NCI-H82 (cell line): ENCODE results near the gene LTC4S.
A peak's percentile ranks its signal among the peaks of the same experiment; 100 is the strongest.

Source experiments
- DNase-seq: peaks from one replicate; lab custom pipeline; 2025; lab: John Stamatoyannopoulos, UW

Gene LTC4S

DNA sequence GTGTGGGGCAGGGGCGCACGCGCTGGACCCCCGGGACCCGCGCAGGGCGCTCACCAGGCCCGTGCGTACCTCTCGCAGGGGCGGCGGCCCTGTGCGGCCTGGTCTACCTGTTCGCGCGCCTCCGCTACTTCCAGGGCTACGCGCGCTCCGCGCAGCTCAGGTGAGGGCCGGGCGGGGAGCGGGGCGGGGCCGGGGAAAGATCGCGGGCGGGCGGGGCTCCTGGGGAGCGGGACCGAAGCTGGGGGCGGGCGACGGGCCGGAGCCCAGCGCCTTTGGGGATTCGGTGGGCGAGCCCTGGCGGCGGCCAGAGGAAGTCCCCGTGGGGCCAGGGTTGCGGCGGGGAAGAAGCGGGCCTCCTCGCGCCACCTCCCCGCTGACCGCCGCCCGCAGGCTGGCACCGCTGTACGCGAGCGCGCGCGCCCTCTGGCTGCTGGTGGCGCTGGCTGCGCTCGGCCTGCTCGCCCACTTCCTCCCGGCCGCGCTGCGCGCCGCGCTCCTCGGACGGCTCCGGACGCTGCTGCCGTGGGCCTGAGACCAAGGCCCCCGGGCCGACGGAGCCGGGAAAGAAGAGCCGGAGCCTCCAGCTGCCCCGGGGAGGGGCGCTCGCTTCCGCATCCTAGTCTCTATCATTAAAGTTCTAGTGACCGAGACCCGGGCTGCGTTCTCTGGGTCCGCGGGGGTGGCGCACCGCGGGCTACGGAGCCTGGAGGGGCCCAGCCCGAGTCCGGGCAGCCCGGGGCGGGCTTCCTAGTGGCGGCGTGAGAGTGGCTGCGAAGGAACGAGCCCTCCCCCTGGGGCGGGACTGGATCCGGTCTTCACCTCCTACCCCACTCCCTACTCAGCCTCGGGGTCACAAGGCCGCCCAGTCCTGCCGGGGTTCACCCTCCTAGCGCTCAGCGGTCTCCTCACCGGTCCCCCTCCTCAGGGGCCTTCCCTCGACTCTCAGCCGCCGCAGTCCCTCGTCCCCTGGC, 2.4 kb downstream of the LTC4S start:
- peak; percentile 67 for DNase-seq

DNA sequence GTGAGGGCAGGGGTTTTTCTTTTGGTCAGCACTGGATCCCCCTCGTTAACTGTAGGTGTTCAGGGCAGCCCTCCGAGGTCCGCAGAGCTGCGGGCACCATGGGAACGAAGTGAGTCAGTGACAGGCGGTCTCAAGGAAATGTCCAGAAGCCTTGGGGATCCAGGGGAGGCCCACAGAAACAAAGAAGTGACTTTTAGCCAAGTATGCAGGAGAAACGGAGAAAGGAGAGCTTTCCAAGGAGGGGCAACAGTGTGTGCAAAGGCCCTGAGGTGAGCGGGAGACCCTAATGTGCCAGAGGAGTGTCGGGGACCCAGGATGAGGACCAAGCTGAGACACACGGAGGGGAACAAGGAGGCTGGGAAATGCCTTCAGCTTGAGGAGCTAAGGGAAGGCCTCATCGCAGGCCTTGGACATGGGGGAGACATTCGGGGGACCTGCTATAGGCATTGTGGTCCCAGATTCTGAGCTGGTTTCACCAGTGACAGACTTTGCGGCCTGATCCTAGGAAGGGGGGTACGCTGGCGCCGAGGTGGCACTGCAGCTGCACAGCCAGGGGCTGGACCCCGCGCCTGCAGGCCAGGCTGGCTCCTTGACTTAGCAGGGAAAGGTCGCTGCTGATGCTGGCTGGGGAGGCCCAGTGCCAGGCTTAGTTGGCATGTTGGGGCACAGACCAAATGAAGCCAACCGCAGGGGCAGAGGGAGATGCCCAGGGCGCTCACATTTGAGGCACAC, 3.3 kb downstream of the LTC4S start:
- no peak for DNase-seq

DNA sequence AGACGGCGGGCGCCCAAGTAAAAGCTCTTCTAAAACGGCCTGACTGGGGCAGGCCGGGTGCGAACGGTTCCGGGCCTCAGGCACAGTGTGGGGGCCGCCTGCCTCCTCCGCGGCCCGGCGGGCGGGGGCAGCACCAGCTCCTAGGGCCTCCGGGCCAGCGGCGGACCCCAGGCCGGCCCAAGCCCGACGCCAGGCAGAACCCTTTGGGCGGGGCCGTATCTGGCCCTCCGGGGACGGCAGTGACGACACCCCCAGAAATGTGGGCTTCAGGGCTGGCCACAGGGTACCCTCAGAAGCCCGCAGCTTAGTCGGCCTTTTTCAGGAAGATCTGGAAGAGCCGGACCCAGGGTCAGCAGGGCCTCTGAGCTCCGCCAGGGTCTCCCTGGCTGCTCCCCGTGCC, 4.0 kb downstream of the LTC4S start:
- DNase-seq, result no peak

DNA sequence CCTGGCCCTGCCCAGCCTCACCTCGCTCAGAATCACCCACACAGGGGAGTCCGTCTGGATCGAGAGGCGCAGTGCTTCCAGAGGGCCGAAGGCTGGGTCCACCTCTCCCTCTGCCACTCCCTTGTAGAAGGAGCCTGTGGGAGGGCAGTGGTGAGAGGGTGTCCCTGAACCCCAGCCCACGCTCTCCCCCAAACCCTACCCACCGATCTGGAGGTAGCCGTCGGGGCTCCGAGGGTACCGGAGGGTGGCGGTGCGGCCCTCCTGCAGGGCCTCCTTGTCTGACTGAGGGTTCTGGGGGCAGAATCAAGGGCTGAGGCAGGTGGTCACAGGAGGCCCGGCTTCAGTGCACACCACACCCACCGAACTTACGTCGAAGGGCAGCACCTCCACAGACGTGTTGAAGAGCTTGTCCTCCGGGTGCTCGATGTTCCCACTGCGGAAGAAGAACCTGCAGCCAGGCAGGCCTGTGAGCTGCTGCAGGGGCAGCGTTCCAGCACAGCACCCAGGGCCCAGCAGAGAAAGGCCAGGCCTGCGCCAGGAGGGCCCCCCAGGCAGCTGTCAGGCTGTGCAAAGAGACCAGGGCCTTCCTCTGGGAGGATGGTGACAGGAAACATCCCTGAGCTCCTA, 4.5 kb downstream of the LTC4S start:
- no peak for DNase-seq

DNA sequence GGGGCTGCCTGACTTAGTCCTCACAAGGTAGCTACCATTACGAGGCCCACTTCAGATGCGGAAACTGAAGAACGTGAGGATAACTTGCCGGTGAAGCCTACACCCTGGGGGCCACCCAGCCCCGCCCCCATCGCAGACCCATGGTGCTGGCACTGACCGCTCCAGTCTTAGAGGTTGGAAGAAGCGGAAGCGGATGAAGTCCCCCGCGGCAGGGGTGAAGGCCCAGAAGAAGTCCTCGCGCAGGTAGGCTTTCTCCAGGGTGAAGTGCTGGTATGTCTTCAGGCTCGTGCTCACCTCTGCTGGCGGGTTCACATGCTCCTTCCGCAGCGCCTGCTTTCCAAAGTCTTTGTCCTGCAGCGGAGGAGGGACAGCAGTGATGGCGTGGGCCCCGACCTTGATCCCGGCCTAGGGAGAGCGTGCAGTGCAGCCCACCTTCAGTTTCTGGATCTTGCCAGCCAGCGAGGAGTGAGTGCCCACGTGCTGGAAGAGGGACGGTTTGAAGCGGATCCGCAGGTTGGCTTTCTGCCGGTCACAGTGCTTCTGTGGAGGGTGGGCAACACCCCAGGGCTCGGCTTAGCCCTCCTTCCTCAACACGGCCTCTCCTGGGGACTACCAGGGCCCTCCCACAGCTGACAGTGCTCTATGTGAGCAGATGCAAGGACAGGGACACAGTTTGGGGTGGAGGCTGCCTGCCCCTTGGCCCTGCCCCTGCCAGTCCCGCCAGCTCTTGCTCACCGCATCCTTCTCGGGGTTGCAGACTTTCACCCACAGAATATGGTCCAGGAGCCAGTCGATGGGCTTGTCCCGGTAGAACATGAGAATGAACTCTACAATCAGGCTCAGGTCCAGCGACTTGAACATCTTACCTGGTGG, 5.2 kb downstream of the LTC4S start:
- no peak for DNase-seq

DNA sequence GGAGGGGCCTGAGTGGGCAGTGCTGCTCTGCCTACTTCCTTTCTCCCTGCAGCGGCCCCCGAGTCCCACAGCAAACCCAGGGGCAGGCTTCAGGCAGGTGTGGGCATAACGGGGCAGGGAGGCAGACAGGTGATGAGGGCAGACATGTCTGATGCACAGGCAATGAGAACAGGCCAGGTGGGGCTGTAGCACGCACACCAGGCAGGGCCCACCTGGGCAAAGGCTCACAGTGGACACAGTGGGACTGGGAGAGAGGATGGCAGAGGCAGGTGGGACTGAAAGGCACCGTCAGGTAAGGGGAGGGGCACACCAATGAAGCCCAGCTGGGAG, 5.8 kb downstream of the LTC4S start:
- DNase-seq, result no peak

DNA sequence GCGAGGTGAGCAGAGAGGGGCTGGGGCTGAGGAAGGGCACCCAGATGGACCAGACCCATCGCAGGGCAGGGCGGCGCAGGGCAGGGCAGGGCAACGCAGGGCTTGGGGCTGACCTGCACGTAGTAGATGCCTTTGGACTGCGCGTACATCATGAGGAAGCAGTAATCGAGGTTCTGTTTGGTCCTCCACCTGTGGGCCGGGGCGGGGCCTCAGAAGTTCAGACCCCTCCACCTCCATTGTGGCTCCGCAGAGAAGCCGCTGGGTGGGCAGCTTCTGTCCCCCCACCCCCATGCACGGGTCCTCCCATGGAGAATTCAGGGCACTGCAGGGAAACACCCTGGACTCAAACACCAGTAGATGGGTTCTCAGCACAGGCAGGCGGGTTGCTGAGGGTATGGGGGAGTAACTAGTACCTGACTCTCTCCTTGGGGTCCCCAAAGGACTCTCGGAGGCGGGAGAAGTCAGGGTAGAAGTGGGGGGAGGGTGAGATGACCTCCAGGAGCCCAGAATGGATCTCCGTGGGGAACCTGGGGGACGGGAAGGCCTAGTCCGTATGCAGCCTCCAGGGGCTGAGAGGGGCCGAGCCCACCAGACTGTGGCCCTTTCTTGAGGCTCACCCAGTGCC, 6.4 kb downstream of the LTC4S start:
- DNase-seq, result no peak

DNA sequence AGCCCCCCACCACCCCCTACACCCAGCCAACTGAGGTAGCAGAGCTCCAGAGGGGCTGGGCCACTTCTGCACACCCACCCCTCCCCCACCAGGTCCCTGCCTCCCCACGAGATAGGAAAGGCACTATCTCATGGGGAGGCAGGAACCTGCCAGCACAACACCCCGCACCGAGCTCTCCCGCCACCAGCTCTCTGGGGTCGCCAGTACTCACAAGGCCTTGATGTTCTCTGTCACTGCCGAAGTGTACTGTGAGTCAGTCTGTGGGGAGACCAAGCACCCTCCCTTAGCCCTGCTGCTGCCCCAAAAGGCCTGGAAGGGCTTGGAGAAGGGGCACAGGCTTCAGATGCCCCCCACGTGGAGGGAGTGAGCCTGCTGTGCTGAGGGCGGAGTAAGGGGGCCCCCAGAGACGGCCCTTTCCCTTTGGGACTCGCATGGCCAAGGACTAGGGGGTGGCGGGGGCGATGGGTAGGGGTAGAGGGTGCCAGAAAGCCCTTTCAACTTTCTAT, 7.0 kb downstream of the LTC4S start:
- DNase-seq, result no peak

DNA sequence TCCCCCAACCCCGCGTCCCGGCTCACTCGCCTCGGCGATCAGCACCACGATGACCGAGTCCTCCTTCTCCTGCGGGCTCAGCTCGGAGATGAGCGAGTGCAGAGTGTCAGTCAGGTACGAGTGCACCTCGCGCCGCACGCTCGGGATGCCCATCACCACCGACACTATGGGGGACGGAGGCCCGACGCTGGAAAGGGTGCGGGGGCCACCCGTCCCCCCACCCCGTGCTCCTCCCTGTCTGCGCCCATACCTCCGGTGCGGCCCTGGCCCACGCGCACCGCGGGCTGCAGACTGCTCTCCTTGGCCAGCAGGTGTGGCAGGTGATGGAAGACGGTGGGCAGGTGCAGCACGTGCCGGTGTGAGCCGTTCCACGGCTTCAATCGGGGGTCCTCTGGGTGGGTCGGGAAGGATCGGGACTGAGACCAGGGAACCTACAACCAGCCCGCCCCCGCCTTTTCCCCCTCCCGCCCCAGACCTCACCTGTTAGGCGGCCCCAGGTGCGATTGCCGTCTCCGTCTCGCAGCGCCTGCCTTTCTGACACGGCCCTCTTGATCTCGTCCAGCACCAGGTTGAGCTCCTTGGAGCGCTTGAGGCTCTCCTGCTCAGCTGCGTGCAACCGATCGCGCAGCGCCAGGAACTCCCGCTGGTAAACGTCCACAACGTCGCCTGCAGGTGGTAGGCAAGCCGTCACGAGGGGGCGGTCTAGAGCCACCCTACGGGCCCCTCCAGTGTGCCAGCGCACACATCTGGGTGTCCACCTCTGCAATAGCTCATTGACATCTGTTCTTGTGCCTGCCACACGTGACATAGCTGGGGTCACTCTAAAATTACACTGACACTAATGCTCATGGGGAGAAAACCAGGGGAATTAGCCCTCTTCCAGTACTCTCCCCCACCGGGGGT, 7.8 kb downstream of the LTC4S start:
- DNase-seq, result peak; percentile 51

DNA sequence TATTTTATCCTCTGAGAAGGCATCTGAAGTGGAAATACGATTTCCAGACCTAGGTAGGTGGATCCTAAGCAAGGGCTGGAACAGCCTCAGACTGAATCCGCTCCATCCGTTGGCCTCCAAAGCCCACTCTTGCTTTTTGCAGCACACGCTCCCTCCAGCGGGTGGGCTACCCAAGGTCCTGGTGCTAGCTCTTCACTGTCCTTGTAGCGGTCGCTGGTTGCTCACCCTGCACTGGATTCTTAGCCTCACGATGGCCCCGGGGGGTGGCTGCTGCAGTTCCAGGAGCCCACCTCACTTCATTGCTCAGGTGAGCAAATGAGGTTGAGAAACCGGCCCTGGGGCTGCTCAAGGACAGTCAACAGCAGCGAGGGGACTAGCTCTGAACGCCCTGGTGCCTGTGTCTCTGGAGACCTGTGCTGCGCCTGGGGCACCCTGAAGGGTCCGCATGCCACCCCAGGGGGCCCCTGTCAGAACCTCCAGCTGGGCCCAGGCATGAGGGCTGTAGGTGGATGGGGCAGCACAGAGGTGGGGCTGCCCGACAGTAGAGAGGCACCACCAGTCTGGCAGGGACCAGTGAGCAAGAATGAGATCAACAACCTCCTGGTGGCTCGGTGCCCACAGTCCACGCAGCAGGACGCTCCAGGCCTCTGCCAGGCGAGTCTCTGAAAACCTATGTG, 8.6 kb downstream of the LTC4S start:
- no peak for DNase-seq

DNA sequence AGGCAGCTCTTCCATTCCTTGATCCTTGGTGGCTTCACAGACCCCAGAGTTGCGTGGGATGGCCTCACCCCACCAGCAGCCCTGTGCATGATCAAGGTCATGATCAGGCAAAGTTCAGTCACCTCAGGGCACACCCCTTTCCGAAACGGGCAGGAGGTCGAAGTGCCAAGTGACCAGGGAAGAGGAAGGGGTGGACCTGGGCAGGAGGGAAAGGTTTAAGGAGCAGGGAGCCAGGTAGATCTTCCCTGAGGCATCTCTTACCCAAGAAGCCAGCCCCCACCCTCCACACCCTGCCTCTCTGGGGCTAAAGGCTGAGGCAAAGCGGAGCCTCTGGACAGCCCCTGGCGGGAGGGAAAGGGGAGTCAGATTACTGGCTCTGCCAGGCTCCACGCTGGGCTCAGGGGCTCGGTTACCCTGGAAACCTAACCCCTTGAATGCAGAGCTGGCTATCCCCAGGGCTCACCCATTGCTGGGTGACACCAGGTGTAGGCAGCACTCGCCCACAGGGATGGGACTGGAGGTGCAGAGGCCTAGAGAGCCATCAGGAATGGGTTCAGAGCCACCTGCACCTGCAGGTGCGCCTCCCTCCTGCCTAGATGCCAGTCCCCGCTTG, 9.3 kb downstream of the LTC4S start:
- no peak for DNase-seq

DNA sequence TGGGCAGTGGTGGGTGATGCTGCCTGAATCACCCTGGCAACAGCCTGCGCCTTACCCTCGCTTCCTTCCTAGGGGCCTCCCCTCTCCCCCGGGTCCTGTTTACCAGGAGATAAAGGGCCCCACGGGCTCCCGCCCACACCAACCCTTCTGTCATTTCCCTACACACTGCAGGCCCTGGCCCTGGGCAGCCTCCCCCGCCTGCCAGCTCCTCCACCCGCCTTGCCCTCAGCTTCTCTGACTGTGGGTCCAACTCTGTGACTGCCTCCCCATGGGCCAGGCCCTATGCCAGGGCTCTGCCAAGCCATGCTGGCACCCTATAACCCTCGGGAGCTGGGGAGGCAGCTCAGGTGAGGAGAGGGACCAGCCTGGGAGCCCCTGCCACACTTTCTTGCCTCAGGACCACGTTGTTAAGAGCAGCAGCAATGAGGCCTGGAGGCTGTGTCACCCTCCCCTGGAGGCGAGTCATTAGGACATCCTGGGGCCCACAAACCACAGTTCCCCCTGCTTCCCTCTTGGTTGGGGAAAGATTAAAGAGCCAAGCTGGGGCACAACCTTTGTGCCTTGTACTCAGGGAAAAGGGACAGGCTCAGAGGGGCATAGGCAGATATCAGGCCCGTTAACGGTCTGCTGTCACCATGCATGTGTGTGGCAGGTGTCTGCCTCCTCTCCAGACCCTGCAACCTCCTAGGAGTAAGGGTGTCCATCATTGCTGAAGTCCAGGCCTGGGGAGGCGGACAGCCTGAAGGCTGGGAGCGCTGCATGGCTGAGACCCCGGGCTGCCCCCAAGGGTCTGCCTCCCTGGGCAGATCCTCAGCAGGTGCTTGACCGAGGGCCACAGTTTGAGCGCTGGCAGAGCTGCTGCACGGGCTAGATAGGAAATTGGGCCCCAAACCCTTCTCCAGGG, 10.1 kb downstream of the LTC4S start:
- DNase-seq, result no peak

DNA sequence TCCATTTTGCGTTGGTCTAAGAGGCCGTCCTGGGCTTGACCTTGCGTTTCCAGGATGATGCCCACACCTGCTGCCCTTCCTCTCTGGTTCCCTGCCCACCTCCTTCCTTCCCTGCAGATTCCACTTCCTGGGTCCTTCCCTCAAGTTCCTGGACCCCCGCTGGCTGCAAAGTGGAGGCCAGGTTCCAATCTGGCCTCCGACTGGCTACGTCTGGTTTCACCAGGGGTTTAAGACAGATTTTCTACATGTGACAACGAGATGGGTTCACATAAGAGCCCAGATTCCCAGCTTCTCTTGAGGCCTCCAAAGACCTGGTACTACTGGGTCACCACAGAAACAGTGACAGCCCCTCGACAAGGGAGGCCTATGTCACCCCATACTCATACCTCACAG, 10.8 kb downstream of the LTC4S start:
- DNase-seq, result no peak

DNA sequence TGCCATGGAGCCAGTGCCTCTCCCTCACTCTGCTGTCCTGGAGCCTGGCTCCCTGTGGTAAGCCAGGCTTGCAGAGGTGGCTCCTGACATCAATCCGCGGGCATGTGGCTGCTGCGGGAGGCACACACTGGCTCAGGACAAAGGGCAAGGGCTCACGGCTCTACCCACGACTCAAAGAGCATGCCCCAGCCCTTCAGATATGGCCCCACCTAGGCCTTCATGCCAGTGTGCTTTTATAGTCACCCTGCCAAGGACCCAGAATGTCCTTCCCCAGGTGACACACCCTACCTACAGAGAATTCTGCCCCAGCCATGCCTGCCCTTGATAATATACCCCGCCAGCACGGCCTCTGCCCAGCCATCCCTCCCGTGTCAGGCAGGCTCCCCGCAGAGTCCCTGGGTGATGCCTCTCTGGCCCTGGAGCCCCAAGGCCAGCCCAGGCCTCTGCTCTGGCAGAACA, 11.3 kb downstream of the LTC4S start:
- no peak for DNase-seq

DNA sequence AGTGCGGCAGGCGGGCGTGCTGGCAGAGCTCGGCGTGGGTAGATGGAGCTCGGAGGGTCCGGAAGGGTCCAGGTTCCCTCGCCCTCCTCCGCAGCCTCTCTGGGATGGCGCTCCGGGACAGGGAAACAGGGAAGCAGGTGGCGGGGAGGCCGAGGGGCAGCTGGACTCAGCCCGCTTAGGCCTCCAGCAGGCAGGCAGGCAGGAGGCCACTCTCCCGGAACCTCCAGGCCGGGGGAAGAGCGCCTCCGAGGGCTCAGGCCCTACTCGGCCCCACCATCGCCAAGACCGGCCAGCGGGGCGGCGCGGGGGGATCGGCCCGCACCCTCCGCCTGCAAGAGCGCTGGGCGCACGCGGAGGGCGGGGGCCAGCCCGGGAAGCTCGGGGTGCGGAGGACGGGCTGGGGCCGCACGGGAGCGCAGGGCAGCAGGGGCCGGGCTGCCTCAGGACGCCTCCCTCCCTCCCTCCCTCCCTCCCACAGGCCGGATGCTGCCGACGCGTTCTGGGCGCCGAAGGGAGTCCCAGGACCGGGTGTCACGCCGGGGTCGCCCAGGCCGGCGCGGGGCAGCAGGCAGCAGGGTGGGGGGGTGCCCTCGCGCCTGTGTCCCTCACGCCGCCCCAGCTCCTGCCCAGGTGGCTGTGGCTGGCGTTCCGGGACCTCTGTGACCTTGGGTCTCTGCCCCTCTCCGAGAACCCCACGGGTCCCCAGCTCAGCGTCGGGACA, 11.9 kb downstream of the LTC4S start:
- DNase-seq, result peak; percentile 36

DNA sequence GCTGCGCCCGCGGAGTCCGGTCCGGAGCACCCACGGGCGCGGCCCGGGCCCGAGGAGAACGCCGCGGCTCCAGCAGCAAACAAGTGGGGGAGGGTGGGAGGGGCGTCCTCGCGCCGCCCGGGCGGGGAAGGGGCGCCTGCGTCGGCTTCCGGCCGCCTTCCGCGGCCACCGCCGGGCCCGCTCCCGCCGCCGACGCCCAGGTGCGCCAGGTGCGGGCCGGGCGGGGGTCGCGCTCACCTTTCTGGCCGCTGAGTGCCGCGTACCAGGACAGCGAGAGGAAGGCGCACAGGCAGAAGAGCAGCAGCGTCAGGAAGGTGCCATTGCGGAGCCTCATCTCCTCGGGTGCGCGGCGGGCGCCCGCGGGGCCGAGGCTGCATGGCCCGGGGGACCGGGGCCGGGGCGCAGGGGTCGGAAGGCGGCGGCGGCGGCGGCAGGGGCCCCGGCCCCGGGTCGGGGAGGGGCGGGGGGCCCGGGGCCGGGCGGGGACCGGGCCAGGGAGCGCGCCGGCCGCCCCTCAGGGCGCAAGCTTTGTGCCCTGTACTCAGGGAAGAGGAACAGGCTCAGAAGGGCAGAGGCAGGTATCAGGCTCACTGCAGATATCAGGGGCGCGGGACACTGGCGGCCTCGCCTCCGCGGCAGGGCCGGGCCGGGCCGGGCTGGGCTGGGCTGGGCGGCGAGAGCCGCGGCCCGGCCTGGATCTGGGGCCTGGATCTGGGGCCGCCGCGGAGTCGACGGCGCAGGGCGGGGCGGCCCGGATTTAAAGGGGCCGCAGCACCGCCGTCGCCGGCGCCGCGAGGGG, 12.7 kb downstream of the LTC4S start, which contains the start of gene MGAT4B:
MGAT4B (minus strand) TSS at position 617 of the 799 bp plus-strand sequence; CDS start at position 334, 283 bp downstream.
- peak; percentile 72 for DNase-seq
